GM10266 (cell line): ENCODE results near the gene DLG5.
"Not testable (repeated sequence)": the region's sequence is repeated elsewhere in the genome, so short reads cannot be mapped to it uniquely, and the experiment has no call there.

Experiments used
- DNase-seq: peaks from one replicate; pipeline ENCODE4 v3.0.0; 2012; ENCODE audit errors: extremely low spot score
- TF ChIP-seq, protein P1 (sequence below): IDR thresholded peaks from 2 replicates; pipeline ENCODE4 v1.5.1; 2012; ENCODE audit warnings: mild to moderate bottlenecking, low read depth; ENCODE audit not compliant: control insufficient read depth, insufficient read depth; ENCODE audit errors: missing control alignments

The DLG5 gene

GRCh38 chr10:77768039-77768438, 158.5 kb downstream of the DLG5 start:
- DNase-seq = no peak

GRCh38 chr10:77763453-77764430, 162.8 kb downstream of the DLG5 start:
- DNase-seq = no peak
- TF ChIP-seq, protein P1, sequence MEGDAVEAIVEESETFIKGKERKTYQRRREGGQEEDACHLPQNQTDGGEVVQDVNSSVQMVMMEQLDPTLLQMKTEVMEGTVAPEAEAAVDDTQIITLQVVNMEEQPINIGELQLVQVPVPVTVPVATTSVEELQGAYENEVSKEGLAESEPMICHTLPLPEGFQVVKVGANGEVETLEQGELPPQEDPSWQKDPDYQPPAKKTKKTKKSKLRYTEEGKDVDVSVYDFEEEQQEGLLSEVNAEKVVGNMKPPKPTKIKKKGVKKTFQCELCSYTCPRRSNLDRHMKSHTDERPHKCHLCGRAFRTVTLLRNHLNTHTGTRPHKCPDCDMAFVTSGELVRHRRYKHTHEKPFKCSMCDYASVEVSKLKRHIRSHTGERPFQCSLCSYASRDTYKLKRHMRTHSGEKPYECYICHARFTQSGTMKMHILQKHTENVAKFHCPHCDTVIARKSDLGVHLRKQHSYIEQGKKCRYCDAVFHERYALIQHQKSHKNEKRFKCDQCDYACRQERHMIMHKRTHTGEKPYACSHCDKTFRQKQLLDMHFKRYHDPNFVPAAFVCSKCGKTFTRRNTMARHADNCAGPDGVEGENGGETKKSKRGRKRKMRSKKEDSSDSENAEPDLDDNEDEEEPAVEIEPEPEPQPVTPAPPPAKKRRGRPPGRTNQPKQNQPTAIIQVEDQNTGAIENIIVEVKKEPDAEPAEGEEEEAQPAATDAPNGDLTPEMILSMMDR = no peak

More at GRCh38 chr10:77768039-77768438, 158.5 kb downstream of the DLG5 start:
- TF ChIP-seq, protein P1 = no peak

- not testable (repeated sequence) for DNase-seq
Observed at GRCh38 chr10:77758406-77758805, 168.1 kb downstream of the DLG5 start.

DNA sequence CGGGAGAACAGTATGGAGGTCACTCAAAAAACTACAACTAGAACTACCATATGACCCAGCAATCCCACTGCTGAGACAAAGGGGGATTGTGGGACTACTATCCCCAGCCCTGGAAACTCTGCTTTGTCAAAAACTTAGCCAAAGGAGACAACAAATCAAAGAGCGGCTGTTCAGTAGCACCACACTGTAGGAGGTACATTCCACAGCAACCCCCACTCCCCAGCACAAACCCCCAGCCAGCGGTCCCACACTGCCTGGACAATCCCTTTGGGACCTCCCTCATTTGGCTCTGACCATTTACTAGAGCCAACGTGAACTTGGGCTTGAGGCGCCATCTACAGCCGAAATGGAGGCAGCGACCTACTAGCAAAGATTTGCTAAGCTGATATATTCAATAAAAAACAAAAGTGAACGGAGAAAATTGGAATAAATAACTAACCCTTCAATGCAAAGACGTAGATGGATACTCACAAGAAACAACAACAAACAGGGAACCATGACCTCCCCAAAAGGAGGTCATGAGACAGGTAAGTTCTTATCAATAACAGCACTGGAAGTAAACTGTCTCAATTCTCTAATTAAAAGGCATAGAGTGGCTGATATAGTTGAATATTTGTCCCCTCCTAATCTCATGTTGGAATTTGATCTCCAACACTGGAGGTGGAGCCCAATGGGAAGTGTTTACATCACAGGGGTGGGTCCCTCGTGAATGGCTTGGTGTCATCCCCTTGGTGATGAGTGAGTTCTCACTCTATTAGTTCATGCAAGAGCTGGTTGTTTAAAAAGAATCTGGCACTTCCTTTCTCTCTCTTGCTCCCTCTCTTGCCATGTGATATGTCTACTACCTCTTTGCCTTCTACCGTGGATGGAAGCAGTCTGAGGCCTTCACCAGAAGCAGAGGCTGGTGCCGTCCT, 170.0 kb downstream of the DLG5 start:
- peak; percentile 45 for DNase-seq
- TF ChIP-seq, protein P1 = peak; percentile 75

- no peak for DNase-seq
- TF ChIP-seq, protein P1 = no peak
Observed at GRCh38 chr10:77746047-77746707, 180.4 kb downstream of the DLG5 start.

DNA sequence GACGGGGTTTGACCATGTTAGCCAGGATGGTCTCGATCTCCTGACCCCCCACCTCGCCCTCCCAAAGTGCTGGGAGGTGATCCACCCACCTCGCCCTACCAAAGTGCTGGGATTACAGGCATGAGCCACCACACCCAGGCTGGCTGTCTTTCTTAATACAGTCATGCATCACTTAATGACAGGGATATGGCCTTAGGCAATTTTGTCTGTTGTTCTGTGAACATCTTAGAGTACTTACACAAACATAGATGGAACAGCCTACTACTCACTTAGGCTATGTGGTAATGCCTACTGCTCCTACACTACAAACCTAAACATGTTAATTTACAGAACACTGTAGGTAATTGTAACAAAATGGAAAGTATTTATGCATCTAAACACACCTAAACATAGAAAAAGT, 182.3 kb downstream of the DLG5 start:
- no peak for DNase-seq
- TF ChIP-seq, protein P1 = no peak

DNA sequence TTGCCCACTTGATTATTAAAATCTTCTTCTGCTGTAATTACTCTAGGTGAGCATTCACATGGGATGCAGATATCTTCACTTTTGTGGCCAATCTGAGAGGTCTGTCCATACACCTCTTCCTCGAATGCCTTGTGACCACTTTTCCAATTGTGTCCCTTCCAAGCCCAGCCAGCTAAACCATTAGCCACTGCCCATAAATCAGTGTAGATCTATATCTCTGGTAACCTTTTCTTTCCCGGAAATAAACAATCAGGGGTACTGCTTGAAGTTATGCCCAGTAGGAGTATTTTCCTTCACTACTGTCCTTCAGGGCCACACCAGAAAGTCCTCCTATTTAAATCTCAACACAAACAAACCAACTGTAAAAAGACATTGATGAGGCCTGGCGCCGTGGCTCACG, 184.4 kb downstream of the DLG5 start:
- TF ChIP-seq, protein P1 = no peak
- DNase-seq = no peak
